Coronary artery (tissue), 2 donors: ENCODE data around the gene CIBAR2.

Source experiments
- DNase-seq: peaks from one replicate; pipeline ENCODE4 v3.0.0-alpha.2; 2017; ENCODE audit warnings: low spot score
- H3K27ac ChIP-seq, 2 donors: fragments of 200-600 bp; sonication (generic); one replicate each; pipeline ENCODE4 v1.5.1; 2016 to 2019
- H3K4me3 ChIP-seq: fragments of 200-600 bp; sonication (generic); 2 replicates; pipeline ENCODE4 v1.5.1; 2016; ENCODE audit warnings: mild to moderate bottlenecking, moderate library complexity
- TF ChIP-seq, protein P1 (sequence below): fragments of 200-600 bp; sonication (generic); IDR thresholded peaks from one replicate; pipeline ENCODE4 v1.5.1; 2019; ENCODE audit warnings: antibody characterized with exemption

CIBAR2 gene

DNA sequence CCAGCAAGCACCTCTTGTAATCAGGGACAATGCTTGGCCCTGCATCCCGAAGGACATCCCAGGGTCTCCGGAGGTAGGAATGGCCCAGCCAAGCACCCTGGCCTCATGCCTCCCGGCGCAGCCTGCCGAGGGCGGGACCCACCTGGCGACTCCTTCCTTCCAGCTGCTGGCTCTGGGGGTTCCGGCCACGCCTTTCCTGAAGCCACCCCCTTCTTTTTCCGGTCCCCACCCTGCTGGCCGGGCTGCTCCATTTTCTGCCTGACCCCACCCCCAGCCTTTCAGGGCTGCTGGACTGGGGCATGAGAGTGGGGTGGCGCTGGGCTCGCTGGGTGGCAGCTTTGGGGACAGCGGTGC, 22.5 kb upstream of the CIBAR2 start:
- Histone ChIP-seq H3K4me3 (no peak overlapping the region), H3K27ac (peak overlapping the region in 1 of 2 donors; percentile 46)
- TF ChIP-seq, protein P1, sequence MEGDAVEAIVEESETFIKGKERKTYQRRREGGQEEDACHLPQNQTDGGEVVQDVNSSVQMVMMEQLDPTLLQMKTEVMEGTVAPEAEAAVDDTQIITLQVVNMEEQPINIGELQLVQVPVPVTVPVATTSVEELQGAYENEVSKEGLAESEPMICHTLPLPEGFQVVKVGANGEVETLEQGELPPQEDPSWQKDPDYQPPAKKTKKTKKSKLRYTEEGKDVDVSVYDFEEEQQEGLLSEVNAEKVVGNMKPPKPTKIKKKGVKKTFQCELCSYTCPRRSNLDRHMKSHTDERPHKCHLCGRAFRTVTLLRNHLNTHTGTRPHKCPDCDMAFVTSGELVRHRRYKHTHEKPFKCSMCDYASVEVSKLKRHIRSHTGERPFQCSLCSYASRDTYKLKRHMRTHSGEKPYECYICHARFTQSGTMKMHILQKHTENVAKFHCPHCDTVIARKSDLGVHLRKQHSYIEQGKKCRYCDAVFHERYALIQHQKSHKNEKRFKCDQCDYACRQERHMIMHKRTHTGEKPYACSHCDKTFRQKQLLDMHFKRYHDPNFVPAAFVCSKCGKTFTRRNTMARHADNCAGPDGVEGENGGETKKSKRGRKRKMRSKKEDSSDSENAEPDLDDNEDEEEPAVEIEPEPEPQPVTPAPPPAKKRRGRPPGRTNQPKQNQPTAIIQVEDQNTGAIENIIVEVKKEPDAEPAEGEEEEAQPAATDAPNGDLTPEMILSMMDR: no peak
- DNase-seq: peak; percentile 74

DNA sequence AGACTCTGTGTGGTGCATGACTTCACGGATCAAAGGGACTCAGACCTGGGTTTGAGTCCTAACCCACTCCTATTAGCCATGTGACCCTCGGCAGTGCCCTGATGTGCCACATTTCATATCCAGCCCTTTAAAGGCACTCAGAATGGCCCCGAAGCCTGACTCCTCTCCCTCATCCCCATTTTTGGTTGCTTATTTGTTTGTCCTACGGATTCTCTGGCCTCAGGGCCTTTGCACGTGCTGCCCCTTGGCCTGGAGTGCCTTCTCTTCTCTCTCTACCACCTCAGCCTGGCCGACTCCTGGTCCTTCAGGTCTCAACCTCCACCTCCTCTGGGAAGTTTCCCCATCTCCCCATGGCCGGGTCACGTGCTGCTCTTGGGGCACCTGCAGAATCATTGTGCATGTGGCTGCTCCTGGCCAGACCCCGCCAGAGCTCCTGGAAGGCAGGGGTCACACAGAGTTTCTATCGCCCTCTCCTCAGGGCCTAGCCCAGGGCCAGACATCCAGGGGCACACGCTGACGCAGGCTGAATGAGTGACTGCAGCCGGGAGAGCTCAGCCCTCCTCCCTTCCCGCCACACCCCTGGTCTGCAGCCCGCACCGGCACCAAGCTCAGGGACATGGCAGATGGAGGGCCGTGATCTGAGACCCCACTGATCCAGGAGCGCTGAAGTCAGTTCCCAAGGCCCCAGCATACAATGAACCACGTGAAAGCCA, 22.0 kb upstream of the CIBAR2 start:
- H3K27ac ChIP-seq: peak overlapping the region in 1 of 2 donors; percentile 37
- H3K4me3 ChIP-seq: no peak overlapping the region
- DNase-seq: no peak
- TF ChIP-seq, protein P1: no peak

DNA sequence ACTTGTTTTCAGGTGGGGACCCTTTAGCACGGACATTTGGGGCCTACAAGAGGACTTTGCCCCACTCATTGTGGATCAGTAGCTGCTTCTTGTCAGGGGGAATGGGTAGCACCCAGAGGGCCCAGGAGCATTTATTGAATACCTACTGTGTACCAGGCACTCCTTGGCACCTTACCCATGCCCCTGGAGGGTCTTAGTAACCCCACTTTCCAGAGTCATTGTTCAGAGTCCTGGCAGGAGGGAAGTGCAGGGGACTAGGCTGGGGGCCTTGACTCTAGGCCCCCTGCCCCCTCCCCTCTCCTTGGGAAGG, 21.0 kb upstream of the CIBAR2 start:
- TF ChIP-seq, protein P1: no peak
- no peak overlapping the region for H3K27ac ChIP-seq
- no peak overlapping the region for H3K4me3 ChIP-seq
- DNase-seq: no peak

DNA sequence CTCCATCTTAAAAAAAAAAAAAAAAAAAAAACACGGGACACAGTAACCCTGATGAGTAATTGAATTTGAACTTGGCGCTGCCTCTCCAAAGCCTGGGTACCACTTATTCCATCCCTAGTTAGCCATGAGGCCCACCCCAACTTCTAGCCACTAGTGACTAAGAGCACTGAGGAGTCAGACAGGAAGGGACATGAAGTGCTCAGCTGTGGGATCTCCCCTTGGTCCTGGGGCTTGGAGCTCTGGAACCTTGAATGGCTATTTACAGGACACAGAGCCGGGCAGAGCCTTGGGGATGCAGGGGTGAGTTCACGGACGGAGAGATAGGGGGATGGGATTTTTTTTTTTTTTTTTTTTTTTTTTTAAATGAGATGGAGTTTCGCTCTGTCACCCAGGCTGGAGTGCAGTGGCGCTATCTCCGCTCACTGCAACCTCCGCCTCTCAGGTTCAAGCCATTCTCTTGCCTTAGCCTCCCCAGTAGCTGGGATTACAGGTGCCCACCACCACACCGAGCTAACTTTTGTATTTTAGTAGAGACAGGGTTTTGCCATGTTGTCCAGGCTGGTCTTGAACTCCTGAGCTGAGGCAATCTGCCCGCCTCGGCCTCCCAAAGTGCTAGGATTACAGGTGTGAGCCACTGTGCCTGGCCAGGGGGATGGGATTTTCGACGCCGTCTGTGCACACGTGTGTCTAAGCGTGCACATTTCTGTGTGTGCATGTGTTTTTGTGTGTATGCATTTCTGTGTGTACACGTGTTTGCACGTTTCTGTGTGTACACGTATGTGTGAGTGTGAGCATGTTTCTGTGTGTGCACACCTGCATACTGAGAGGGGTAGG, 20.4 kb upstream of the CIBAR2 start:
- TF ChIP-seq, protein P1: no peak
- DNase-seq: no peak
- H3K4me3 ChIP-seq: no peak overlapping the region
- H3K27ac ChIP-seq: no peak overlapping the region

DNA sequence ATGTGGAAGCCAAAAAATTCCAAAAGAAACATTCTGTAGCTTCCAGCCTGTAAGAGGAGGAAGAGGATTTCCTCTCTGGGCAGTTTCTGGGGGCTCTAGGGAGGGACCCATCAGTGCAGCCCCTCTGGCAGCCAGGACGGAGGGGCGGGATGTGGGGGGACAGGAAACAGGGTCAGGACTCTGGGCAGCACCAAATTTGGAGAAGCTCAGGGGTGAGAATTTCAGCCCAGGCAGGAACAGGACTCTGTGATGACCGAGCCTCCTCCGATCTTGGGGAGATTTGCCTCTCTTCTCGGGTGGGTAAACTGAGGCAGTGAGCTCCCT, 18.4 kb upstream of the CIBAR2 start:
- no peak overlapping the region for H3K4me3 ChIP-seq
- DNase-seq: no peak
- TF ChIP-seq, protein P1: no peak
- H3K27ac ChIP-seq: peak overlapping the region; percentile 43 to 85

DNA sequence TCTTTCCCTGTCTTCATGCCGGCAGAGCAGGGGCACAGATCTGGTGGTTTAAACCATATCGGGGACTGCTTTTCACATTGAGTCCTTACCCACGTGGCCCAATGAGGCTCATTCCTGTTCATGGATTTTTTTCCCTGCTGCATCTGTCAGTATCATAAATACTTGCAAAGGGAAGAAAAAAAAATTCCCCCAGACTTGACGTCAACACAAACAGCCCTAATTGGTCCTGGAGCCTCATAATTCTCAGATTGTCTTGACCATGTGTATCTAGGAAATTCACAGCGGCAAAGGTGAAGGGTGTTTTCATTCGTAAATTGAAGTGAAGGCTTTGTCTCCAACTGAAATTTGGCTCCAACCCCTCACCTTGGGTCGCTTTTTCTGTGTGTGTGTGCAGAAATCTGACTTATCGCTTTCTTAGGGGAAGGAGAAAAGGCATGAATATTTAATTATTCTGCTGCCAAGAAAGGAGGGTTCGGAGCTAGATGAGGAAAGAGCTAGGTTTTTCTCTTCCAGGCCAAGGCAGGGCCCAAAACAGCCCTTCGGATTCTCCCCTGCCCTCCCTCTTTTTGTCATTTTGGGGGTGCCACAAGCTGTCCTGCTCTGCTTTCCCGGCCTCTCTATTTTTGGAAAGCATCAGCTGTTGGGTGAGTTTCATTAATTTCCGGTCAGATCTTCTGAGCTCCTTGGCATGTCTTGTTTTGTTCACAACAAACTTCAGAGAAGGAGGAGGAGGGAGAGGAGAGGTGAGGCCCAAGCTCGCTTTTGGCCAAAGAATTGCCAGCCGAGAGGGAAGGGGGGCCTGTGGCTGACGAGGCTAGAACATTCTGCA, 17.8 kb upstream of the CIBAR2 start:
- DNase-seq: no peak
- TF ChIP-seq, protein P1: no peak
- Histone ChIP-seq H3K27ac (peak overlapping the region; percentile 43 to 85), H3K4me3 (no peak overlapping the region)
